B cell (primary cell): ENCODE data around the gene PACSIN2. TPM values are rescaled to one million over a fixed set of nuclear protein-coding genes. Genes with fewer than 3 reads are reported as not detected.

Experiments
- ATAC-seq: fragments of 200-7000 bp; cut with Tn5 transposase; one replicate; pipeline ENCODE4 v1.10.0; 2021; ENCODE audit warnings: low read depth, mild to moderate bottlenecking, moderate number of reproducible peaks, moderate library complexity
- CTCF ChIA-PET: fragments of 350-600 bp; sonication (Branson Sonifier 250); formaldehyde crosslinking; loops from one replicate; lab custom pipeline; 2021; ENCODE audit warnings: antibody characterized with exemption, inconsistent platforms; lab: Charles Lee
- POLR2A ChIA-PET: fragments of 350-600 bp; sonication (Branson Sonifier 250); formaldehyde crosslinking; loops from one replicate; lab custom pipeline; 2021; ENCODE audit warnings: antibody characterized with exemption; lab: Charles Lee
- DNase-seq: peaks from one replicate; pipeline ENCODE4 v3.0.0; 2013
- H2AFZ ChIP-seq: 2 replicates; pipeline ENCODE4 v1.6.1; 2012; ENCODE audit warnings: mild to moderate bottlenecking, low read depth, low read length; ENCODE audit not compliant: insufficient read depth, poor library complexity, severe bottlenecking
- H3K27ac ChIP-seq, 2 donors: 1 replicate in 1 of 2; 2 replicates in 1 of 2; pipeline ENCODE4 v1.5.1; 2012 to 2013; ENCODE audit warnings: low read length in 2 of 2, mild to moderate bottlenecking in 2 of 2, moderate library complexity in 1 of 2
- H3K27me3 ChIP-seq, 4 experiments: fragments of 200-600 bp in 1 of 4; sonication (generic) in 1 of 4; replicated peaks in 1 of 4; 1 replicate in 2 of 4; 2 replicates in 2 of 4; pipeline versions ENCODE4 v1.6.1 to v1.7.0; 2013 to 2016; ENCODE audit warnings: low read length in 3 of 4, mild to moderate bottlenecking in 2 of 4, mixed read lengths in 1 of 4, moderate library complexity in 1 of 4; ENCODE audit not compliant: insufficient read depth in 4 of 4, control insufficient read depth in 3 of 4; ENCODE audit errors: control extremely low read depth in 1 of 4
- H3K36me3 ChIP-seq, 2 experiments: replicated peaks in 1 of 2; 1 replicate in 1 of 2; 2 replicates in 1 of 2; pipeline versions ENCODE4 v1.6.1 to v1.7.1; 2013; ENCODE audit warnings: low read length in 1 of 2; ENCODE audit not compliant: insufficient read depth in 2 of 2, control insufficient read depth in 1 of 2; ENCODE audit errors: control extremely low read depth in 1 of 2, extremely low read depth in 1 of 2
- H3K4me1 ChIP-seq, 2 donors: fragments of 200-600 bp in 1 of 2; sonication (generic) in 1 of 2; 1 replicate in 1 of 2; 2 replicates in 1 of 2; pipeline versions ENCODE4 v1.5.1 to v1.6.1; 2013 to 2017; ENCODE audit warnings: low read length in 2 of 2; ENCODE audit not compliant: control insufficient read depth in 2 of 2, insufficient read depth in 2 of 2
- H3K4me2 ChIP-seq: replicated peaks from 2 replicates; pipeline ENCODE3; 2012; ENCODE audit warnings: mild to moderate bottlenecking, low read depth, low read length; ENCODE audit not compliant: poor library complexity, severe bottlenecking
- H3K4me3 ChIP-seq, 5 experiments: fragments of 200-600 bp in 1 of 5; sonication (generic) in 1 of 5; 1 replicate in 3 of 5; 2 replicates in 2 of 5; pipeline versions ENCODE4 v1.5.1 to v1.7.0; 2011 to 2016; ENCODE audit warnings: low read length in 4 of 5, mild to moderate bottlenecking in 4 of 5, low read depth in 2 of 5, control low read depth in 1 of 5, moderate library complexity in 1 of 5; ENCODE audit not compliant: insufficient read depth in 1 of 5; ENCODE audit errors: control extremely low read depth in 1 of 5, extremely low read depth in 1 of 5
- H3K79me2 ChIP-seq: fragments of 200-600 bp; sonication (generic); one replicate; pipeline ENCODE4 v1.6.0; 2016; ENCODE audit warnings: low read length; ENCODE audit not compliant: control insufficient read depth, insufficient read depth
- H3K9ac ChIP-seq: fragments of 200-600 bp; sonication (generic); 2 replicates; pipeline ENCODE4 v1.6.1; 2017; ENCODE audit warnings: mild to moderate bottlenecking, low read length, moderate library complexity
- H3K9me3 ChIP-seq, 3 donors: one replicate each; pipeline versions ENCODE4 v1.6.1 to v1.7.1; 2013; ENCODE audit warnings: low read length in 2 of 3; ENCODE audit not compliant: control insufficient read depth in 2 of 3, insufficient read depth in 1 of 3; ENCODE audit errors: control extremely low read depth in 1 of 3
- H4K20me1 ChIP-seq: 2 replicates; pipeline ENCODE4 v1.6.0; 2012; ENCODE audit warnings: mild to moderate bottlenecking, low read length; ENCODE audit not compliant: insufficient read depth, control insufficient read depth, poor library complexity, severe bottlenecking
- H3K27ac Mint-ChIP-seq: one replicate; pipeline ENCODE4 v1.8.0; 2021; ENCODE audit warnings: mixed read lengths
- H3K27me3 Mint-ChIP-seq: one replicate; pipeline ENCODE4 v1.8.0; 2021; ENCODE audit warnings: mixed read lengths
- H3K4me1 Mint-ChIP-seq: one replicate; pipeline ENCODE4 v1.8.0; 2021; ENCODE audit warnings: mixed read lengths
- H3K4me3 Mint-ChIP-seq: one replicate; pipeline ENCODE4 v1.8.0; 2021; ENCODE audit warnings: mixed read lengths
- H3K9me3 Mint-ChIP-seq: one replicate; pipeline ENCODE4 v1.8.0; 2022; ENCODE audit warnings: mixed read lengths; ENCODE audit not compliant: insufficient read depth
- EZH2 ChIP-seq: IDR thresholded peaks from 2 replicates; pipeline ENCODE4 v1.6.1; 2012; ENCODE audit warnings: borderline replicate concordance, low read depth, mild to moderate bottlenecking, moderate library complexity, low read length; ENCODE audit not compliant: insufficient read depth, poor library complexity, severe bottlenecking
- WGBS: methylation state at CpG from one replicate; pipeline ENCODE4 v1.1.5; 2013; ENCODE audit warnings: missing lambda C conversion rate; ENCODE audit not compliant: insufficient coverage; 5-methylcytosine and 5-hydroxymethylcytosine counted together
- intact Hi-C: fragments of 100-400 bp; cut with micrococcal nuclease; formaldehyde crosslinking; loops from one replicate; pipeline ENCODE4 v1.10.0; 2022
- polyA plus RNA-seq: library from polyadenylated mRNA; depleted of rRNA; stranded (reverse); fragments of >200 nt; gene quantifications from 2 replicates; pipeline ENCODE4 v1.2.3, GENCODE V29; 2012
- total RNA-seq, 2 donors: library from RNA; stranded (reverse); fragments of 120-200 nt in 1 of 2; gene quantifications; 1 replicate in 1 of 2; 2 replicates in 1 of 2; pipeline versions ENCODE4 v1.2.3 to v1.2.4, GENCODE V29; 2013 to 2022
- TF ChIP-seq, protein P1 (sequence below): fragments of 200-600 bp; IDR thresholded peaks from one replicate; pipeline ENCODE4 v1.8.0; 2022; ENCODE audit warnings: antibody characterized with exemption, mild to moderate bottlenecking

Gene PACSIN2
- total and polyA plus RNA-seq, 2 donors (not counting 1 experiment from before 2014, with no cell fraction given): 26.9 to 59.3 TPM

DNA sequence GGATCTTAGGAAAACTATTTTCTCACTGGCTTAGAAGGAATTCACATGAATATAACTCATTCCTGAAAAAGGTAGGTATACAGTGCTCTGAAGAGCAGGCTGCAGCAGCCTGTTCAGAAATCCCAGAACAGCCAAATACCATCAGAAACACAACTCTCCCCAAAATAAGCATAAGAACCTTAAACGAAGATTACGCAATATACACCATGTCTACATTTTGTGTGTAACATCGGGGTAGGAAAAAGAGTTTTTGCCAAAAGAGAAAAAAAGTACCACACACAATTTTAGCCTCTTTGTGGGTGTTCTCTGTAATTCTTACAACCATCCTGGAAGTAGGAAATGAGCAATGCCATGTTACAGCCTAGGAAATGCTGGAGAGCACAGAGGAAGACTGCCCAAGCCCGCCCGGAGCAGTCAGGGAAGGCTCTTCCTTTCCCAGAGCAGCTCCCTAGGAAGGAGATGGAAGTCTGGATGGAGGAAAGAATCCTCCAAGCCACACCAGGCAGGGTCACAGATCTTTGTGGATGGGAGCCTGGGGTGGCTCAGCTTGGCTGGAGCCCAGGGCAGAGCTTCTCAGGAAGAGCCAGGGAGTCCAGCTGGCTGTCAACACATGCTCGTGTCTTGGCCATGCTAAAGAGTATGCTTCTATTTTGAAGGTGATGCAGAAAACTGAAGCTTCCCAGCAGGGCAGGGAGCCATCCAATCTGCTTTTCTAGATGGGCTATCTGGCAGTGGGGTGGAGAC lies 108.2 kb downstream of the PACSIN2 start:
- H3K4me1 ChIP-seq: peaks cover 4 to 6% of the 10 kb centered on the region in 2 donors
- intact Hi-C loops: no loop called here
- Mint-ChIP-seq H3K27ac (no peak overlapping the region), H3K4me3 (no peak overlapping the region), H3K9me3 (no peaks in the 10 kb centered on the region), H3K4me1 (peaks cover 8% of the 10 kb centered on the region), H3K27me3 (no peaks in the 10 kb centered on the region)
- peaks cover 0 to 62% of the 10 kb centered on the region in 2 experiments for H3K36me3 ChIP-seq
- H4K20me1 ChIP-seq: peaks cover 56% of the 10 kb centered on the region
- ChIA-PET POLR2A (no interaction called here), CTCF (interaction anchor here (0.9 kb wide), 1 partner anchor 24 kb away, joined by 3 read pairs; no protein-coding TSS in a partner anchor)
- no peak overlapping the region for H2AFZ ChIP-seq
- H3K27me3 ChIP-seq: no peaks in the 10 kb centered on the region
- no peak overlapping the region for H3K27ac ChIP-seq
- no peak for DNase-seq
- peaks cover 95% of the 10 kb centered on the region for H3K79me2 ChIP-seq
- WGBS: 72% methylated on average over 3 of the region's 6 CpGs
- no peak for ATAC-seq
- no peak overlapping the region for H3K9ac ChIP-seq
- TF ChIP-seq EZH2: no peak
- TF ChIP-seq, protein P1, sequence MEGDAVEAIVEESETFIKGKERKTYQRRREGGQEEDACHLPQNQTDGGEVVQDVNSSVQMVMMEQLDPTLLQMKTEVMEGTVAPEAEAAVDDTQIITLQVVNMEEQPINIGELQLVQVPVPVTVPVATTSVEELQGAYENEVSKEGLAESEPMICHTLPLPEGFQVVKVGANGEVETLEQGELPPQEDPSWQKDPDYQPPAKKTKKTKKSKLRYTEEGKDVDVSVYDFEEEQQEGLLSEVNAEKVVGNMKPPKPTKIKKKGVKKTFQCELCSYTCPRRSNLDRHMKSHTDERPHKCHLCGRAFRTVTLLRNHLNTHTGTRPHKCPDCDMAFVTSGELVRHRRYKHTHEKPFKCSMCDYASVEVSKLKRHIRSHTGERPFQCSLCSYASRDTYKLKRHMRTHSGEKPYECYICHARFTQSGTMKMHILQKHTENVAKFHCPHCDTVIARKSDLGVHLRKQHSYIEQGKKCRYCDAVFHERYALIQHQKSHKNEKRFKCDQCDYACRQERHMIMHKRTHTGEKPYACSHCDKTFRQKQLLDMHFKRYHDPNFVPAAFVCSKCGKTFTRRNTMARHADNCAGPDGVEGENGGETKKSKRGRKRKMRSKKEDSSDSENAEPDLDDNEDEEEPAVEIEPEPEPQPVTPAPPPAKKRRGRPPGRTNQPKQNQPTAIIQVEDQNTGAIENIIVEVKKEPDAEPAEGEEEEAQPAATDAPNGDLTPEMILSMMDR: no peak
- H3K4me3 ChIP-seq: no peak overlapping the region
- H3K9me3 ChIP-seq: no peaks in the 10 kb centered on the region
- no peak overlapping the region for H3K4me2 ChIP-seq

DNA sequence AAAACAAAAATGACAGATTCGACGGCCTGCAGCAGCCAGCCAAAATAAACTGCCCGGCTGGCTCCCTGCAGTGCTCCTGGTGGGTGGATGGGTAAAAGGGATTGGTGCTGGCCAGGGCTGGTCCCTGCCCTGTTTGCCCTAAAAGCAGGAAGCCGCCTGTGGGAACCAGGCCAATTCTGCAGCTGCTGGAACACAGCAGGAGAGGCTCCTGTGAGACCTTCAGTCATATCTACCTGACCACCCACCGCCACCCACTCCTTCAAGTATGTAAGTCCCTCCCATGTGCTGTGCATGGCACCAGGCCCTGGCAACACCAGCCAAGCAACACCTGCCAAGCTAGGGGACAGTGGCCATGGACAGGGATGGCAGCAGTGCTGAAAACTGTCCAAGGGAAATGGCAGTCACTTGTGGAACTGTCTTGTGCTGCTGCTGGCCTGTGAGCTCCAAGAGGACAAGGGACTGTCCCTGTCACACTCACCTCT lies 109.2 kb downstream of the PACSIN2 start:
- no peak overlapping the region for H3K4me3 ChIP-seq
- peaks cover 0 to 59% of the 10 kb centered on the region in 2 experiments for H3K36me3 ChIP-seq
- POLR2A ChIA-PET: interaction anchor here (0.5 kb wide), 1 partner anchor 239 kb away, joined by 3 read pairs; no protein-coding TSS in a partner anchor
- TF ChIP-seq, protein P1: no peak
- no peak for TF ChIP-seq EZH2
- WGBS: 95% methylated on average over 5 of the region's 5 CpGs
- H3K4me2 ChIP-seq: no peak overlapping the region
- H3K27me3 Mint-ChIP-seq: no peaks in the 10 kb centered on the region
- H3K27ac ChIP-seq: no peak overlapping the region
- no peak overlapping the region for H2AFZ ChIP-seq
- H3K27me3 ChIP-seq: no peaks in the 10 kb centered on the region
- no peaks in the 10 kb centered on the region for H3K9me3 Mint-ChIP-seq
- H4K20me1 ChIP-seq: peaks cover 57% of the 10 kb centered on the region
- H3K4me1 Mint-ChIP-seq: peaks cover 3% of the 10 kb centered on the region
- no peak overlapping the region for H3K4me3 Mint-ChIP-seq
- peaks cover 96% of the 10 kb centered on the region for H3K79me2 ChIP-seq
- H3K4me1 ChIP-seq: no peaks in the 10 kb centered on the region
- no peak overlapping the region for H3K27ac Mint-ChIP-seq
- DNase-seq: no peak
- no peaks in the 10 kb centered on the region for H3K9me3 ChIP-seq
- no peak overlapping the region for H3K9ac ChIP-seq
- intact Hi-C loops: no loop called here
- no peak for ATAC-seq
- CTCF ChIA-PET: no interaction called here
